ENCODE results near the gene PRKAG2.
"Not testable (repeated sequence)": the region's sequence is repeated elsewhere in the genome, so short reads cannot be mapped to it uniquely, and the experiment has no call there.

PRKAG2 gene

GRCh38 chr7:151597541-151598444, 279.1 kb downstream of the PRKAG2 start:
- no peak for DNase-seq

DNA sequence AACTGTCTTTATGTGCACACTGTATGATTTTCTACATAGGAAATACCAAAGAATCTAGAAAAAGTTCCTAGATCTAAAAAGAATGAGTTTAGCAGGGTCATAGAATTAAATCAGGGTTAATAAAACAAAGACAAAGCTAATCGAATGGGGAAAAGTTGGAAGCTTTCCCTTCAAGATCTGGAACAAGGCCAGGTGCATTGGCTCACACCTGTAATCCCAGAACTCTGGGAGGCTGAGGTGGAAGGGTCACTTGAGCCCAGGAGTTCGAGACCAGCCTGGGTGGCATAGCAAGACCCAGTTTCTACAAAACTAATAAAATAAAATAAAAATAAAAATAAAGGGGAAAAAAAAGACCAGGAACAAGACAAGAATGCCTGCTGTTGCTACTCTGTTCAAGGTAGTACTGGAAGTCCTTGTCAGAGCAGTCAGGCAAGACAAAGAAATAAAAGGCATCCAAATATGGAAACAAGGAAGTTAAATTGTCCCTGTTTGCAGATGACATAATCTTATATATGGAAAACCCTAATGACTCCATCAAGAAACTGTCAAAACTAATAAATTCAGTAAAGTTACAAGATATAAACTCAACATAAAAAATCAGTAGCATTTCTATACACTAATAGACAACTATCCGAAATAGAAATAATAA, 281.1 kb downstream of the PRKAG2 start:
- DNase-seq = no peak

GRCh38 chr7:151592868-151593486, 283.9 kb downstream of the PRKAG2 start:
- DNase-seq = no peak

- no peak for DNase-seq
Observed at GRCh38 chr7:151592330-151592729, 284.6 kb downstream of the PRKAG2 start.

DNA sequence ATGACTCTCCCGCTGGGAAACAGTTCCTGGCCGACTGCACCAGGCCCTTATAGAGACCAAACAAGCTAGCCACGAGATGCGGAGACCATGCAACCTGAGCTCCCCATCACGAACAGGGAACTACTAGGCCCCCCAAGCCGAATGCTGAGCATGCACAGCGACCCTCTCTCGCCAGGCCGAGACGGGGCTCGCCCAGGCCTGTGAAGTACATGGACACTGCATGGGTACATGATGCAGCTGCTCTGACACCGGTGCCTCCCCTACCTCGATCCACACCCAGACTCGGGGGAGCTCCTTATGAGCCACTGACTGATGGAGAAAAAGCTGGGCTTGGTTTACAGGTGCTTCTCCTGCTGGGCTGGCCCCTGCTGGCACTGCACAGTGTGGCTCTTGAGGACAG, 285.0 kb downstream of the PRKAG2 start:
- no peak for DNase-seq

DNA sequence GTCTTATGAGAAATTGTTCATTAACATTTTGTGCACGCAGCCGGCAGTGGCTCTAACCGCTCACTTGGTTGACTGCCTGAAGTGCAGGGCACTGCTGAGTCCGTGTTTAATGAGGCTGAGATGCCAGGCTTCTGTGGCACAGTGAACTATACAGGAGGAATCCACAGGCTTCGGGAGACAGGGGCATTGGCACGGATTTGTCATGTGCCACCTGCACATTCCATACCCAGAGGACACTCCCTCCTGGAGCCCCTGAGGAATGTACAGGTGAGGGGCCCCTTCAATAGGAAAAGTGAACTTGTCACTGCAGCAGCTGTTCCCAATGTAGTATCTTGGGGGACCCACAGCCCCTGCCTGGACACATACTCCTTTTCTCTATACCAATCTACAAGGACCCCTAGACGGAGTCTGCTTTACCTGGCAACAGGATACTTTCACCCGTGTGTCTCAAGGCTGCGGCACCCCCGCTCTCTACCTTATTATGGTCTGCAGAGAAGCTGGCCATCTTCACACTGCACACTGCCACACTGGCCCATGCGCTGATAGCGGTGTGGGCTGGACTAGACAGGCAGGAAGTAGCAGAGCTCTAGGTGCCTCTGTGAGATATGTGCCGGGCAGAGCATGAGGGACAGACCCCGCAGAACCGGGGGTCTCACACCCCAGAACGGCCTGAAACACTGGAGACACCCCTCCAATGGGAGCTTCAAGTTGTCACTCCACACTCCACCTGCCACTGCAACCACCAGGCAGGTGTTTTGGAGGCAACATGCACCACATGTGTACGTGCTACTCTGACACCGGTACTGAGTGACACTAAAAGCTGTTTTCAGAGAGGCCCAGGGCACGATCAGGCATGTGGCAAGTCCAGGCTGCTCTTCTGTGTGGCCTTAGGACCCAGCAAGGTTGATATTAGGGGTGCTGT, 285.8 kb downstream of the PRKAG2 start:
- no peak for DNase-seq

DNA sequence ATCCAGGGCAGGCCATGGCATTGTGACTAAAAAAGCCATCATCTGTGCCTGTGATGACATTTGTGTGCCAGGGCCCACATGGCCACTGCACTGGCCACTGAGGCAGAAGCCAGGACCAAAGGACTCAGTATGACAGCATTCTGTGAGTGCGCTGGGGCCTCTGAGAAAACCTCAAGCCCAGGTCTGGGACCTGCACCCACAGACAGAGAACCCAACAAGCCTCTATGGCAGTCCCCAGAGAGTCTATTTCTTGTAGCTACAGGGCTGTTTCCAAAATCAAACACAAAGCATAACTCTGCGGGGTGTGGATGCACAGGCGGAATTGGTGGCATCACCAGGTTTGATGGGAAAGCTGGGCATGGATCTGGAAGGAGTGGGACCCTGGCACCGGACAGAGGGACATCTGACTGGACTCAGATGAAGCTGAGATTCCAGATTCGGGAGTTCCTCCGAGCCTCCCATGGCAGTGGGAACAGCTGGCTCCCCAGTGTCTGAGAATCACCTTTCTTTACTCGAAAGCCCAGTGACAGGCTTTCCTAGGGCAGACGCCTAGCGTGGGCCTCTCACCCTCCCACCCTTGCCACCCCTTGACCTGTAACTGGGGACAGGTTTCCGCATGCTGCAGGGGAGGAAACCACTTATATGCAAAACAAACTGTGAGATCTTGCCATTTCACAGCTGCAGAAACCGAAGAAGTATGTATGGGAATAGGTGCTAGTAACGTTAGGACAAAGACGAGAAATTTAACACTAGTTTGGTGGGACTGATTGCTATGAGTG, 286.7 kb downstream of the PRKAG2 start:
- no peak for DNase-seq

- no peak for DNase-seq
Observed at GRCh38 chr7:151588982-151589381, 287.9 kb downstream of the PRKAG2 start.

- no peak for DNase-seq
Observed at GRCh38 chr7:151586531-151587260, 290.2 kb downstream of the PRKAG2 start.

GRCh38 chr7:151585744-151586393, 291.0 kb downstream of the PRKAG2 start:
- DNase-seq = no peak

GRCh38 chr7:151581741-151582140, 295.2 kb downstream of the PRKAG2 start:
- DNase-seq = no peak

DNA sequence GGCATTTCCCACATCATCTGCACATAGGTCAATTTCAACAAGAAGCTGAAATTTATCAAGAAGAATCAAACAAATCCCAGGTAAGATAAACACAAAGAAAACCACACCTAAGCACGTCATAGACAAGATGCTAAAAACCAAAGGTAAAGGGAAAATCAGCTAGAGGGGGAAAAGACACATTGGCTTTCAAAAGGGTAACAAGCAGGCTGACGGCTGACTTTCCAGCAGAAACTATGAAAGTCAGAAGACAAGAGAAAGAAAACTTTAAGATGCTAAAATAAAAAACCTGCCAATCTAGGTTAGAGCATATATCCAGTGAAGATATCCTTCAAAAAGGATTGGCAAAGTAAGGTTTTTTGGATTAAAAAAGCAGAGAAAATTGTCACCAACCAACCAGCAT, 297.3 kb downstream of the PRKAG2 start:
- no peak for DNase-seq

GRCh38 chr7:151575410-151575809, 301.5 kb downstream of the PRKAG2 start:
- no peak for DNase-seq

- DNase-seq = not testable (repeated sequence)
Observed at GRCh38 chr7:151573046-151573445, 303.9 kb downstream of the PRKAG2 start.

- DNase-seq = no peak
Observed at GRCh38 chr7:151572136-151572535, 304.8 kb downstream of the PRKAG2 start.

GRCh38 chr7:151571471-151571870, 305.4 kb downstream of the PRKAG2 start:
- DNase-seq = no peak

DNA sequence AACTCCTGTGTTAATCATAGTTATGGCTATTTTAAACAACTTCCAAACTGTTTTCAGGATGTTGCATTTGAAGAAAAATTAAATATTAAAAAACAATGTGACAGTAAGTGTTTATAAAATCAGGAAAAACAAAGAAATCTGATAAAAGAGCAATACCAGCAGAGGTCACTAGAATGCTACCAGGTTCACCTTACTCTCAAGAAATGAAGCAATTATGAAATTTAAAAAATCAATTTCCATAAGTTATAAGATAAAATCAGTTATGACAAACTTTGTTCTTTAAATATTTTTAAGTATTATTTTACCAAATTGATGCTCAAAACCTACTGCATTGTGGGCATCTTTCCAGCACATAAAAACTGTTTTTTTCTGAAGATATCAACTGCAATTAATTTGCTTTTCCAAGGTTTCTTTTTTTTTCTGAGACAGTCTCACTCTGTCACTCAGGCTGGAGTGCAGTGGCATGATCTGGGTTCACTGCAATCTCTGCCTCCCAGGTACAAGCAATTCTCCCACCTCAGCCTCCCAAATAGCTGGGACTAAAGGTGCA, 306.5 kb downstream of the PRKAG2 start:
- DNase-seq = no peak

DNA sequence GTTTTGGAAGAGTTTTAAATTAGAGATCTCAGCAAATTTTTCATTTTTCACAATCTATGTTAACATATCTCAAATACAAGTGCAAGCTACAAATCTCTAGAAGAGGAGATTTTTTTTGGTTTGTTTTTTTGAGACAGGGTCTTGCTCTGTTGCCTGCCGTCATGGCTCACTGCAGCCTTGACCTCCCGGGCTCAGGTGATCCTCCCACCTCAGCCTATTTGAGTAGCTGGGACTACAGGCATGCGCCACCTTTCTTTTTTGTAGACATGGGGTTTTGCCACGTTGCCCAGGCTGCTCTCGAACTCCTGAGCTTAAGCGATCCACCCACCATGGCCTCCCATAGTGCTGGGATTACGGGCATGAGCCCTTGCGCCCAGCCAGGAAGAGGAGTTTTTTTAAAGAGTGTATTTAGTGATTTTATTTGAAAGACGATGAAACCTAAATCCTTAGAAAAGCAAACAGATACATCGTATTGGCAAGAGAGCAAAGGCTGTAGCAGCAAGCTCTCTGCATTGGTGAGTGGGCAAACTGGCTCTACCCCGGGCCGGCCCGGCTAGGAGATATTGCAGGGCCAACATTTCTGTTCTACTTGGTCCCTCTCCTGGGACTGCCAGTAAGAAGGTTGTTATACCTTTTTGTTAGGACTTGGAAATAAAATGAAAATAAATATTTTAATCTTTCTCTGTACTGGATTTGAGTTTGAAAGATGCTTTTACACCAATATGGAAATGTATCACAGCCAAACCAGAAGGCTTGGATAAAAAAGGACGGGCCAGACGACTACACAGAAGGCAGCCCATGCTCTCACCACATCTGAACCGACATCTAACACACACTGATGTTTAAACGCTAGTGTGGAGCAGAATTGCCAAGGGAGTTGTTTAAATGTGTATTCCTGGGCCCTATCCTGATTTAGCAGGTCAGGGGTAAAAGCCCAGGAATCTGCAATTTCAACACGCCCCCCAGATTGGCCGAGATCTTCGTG, 307.7 kb downstream of the PRKAG2 start:
- no peak for DNase-seq

- DNase-seq = no peak
Observed at GRCh38 chr7:151566897-151567320, 310.0 kb downstream of the PRKAG2 start.

Data from GDM1 (cell line).